Skeletal muscle satellite cell (primary cell): Measurements from ENCODE around the gene FBLN2.

Experiments
- H3K27me3 ChIP-seq: 2 replicates; pipeline ENCODE4 v1.7.0; 2013; ENCODE audit warnings: low read length; ENCODE audit not compliant: control insufficient read depth, insufficient read depth
- H3K36me3 ChIP-seq: 2 replicates; pipeline ENCODE4 v1.7.0; 2013; ENCODE audit warnings: mild to moderate bottlenecking, control low read depth, low read length; ENCODE audit not compliant: insufficient read depth
- H3K4me1 ChIP-seq: 2 replicates; pipeline ENCODE4 v1.7.0; 2013; ENCODE audit warnings: low read length; ENCODE audit not compliant: control insufficient read depth, insufficient read depth
- H3K4me2 ChIP-seq: 2 replicates; pipeline ENCODE4 v1.7.0; 2013; ENCODE audit warnings: mild to moderate bottlenecking, low read length
- H3K4me3 ChIP-seq: 2 replicates; pipeline ENCODE4 v1.7.0; 2013; ENCODE audit warnings: low read length
- H3K9ac ChIP-seq: 2 replicates; pipeline ENCODE4 v1.7.0; 2013; ENCODE audit warnings: mild to moderate bottlenecking, low read depth, low read length, moderate library complexity
- H3K9me3 ChIP-seq: replicated peaks from 2 replicates; pipeline ENCODE4 v1.7.0; 2013; ENCODE audit warnings: mild to moderate bottlenecking, control low read depth, low read length

Gene FBLN2

GRCh38 chr3:13619661-13620230 is 70.8 kb downstream of the FBLN2 start:
- Histone ChIP-seq H3K9me3 (no peaks in the 10 kb centered on the region), H3K4me3 (no peak overlapping the region), H3K36me3 (no peaks in the 10 kb centered on the region), H3K27me3 (no peaks in the 10 kb centered on the region), H3K4me2 (no peak overlapping the region), H3K4me1 (no peaks in the 10 kb centered on the region), H3K9ac (no peak overlapping the region)

DNA sequence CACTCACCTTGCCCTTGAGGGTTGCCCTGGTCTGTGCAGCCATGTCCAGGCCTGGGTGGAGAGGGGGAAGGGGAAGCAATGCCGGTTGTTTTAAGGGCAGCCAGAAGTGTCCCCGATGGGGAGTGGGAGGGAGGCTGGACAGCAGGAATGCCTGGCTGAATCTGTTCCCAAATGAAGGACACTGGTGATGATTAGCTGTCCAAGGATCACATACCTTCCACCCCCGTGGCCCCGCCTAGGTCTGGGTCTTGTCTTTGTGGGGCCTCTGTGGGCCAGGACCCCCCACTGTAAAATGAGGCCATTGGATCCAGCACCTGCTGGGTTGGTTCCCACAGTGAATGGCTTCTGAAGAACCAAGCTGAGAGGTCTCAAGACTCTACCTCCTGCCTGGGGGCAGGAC is 71.4 kb downstream of the FBLN2 start:
- Histone ChIP-seq H3K9me3 (no peaks in the 10 kb centered on the region), H3K4me3 (no peak overlapping the region), H3K36me3 (no peaks in the 10 kb centered on the region), H3K4me1 (no peaks in the 10 kb centered on the region), H3K9ac (no peak overlapping the region), H3K4me2 (no peak overlapping the region), H3K27me3 (no peaks in the 10 kb centered on the region)

- Histone ChIP-seq H3K4me2 (no peak overlapping the region), H3K4me1 (no peaks in the 10 kb centered on the region), H3K36me3 (no peaks in the 10 kb centered on the region), H3K9me3 (no peaks in the 10 kb centered on the region), H3K27me3 (no peaks in the 10 kb centered on the region), H3K9ac (no peak overlapping the region), H3K4me3 (no peak overlapping the region)
These were observed 71.9 kb downstream of the FBLN2 start for GRCh38 chr3:13620776-13621365.

- no peak overlapping the region for H3K4me3 ChIP-seq
These were observed 72.7 kb downstream of the FBLN2 start for GRCh38 chr3:13621381-13622221.

DNA sequence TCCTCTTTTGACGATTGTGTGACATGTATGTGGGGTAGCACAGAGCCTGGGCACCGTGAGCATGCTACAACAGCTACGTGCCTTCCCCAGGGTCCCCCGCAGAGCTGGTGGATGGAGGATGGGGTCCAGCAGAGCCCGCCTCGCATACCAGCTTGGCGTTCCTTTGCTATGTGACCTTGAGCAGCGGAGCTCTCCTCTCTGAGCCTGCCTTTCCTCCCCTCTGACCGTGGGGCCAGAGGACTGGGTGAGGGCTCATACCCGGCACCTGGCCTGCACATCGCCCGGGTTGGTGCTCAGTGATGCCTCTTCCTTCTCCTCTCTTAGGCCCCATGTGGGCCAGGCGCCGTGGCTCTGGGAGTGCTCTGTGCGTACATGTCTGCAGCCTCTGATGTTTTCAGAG is 73.4 kb downstream of the FBLN2 start:
- Histone ChIP-seq H3K36me3 (no peaks in the 10 kb centered on the region), H3K9ac (no peak overlapping the region), H3K4me2 (no peak overlapping the region), H3K27me3 (no peaks in the 10 kb centered on the region), H3K9me3 (no peaks in the 10 kb centered on the region), H3K4me1 (no peaks in the 10 kb centered on the region), H3K4me3 (no peak overlapping the region)

More at GRCh38 chr3:13621381-13622221, 72.7 kb downstream of the FBLN2 start:
- Histone ChIP-seq H3K27me3 (no peaks in the 10 kb centered on the region), H3K9me3 (no peaks in the 10 kb centered on the region), H3K36me3 (no peaks in the 10 kb centered on the region), H3K9ac (no peak overlapping the region), H3K4me2 (no peak overlapping the region), H3K4me1 (no peaks in the 10 kb centered on the region)

- no peaks in the 10 kb centered on the region for H3K36me3 ChIP-seq
- no peaks in the 10 kb centered on the region for H3K9me3 ChIP-seq
- H3K27me3 ChIP-seq: no peaks in the 10 kb centered on the region
- H3K4me1 ChIP-seq: no peaks in the 10 kb centered on the region
- no peak overlapping the region for H3K4me2 ChIP-seq
- H3K9ac ChIP-seq: no peak overlapping the region
- no peak overlapping the region for H3K4me3 ChIP-seq
These were observed 74.3 kb downstream of the FBLN2 start for GRCh38 chr3:13623101-13623654.

GRCh38 chr3:13624021-13624420 is 75.1 kb downstream of the FBLN2 start:
- Histone ChIP-seq H3K4me2 (no peak overlapping the region), H3K9me3 (no peaks in the 10 kb centered on the region), H3K27me3 (no peaks in the 10 kb centered on the region), H3K9ac (no peak overlapping the region), H3K4me3 (no peak overlapping the region), H3K4me1 (no peaks in the 10 kb centered on the region), H3K36me3 (no peaks in the 10 kb centered on the region)

GRCh38 chr3:13624671-13625125 is 75.8 kb downstream of the FBLN2 start:
- H3K36me3 ChIP-seq: no peaks in the 10 kb centered on the region
- no peaks in the 10 kb centered on the region for H3K9me3 ChIP-seq
- no peak overlapping the region for H3K9ac ChIP-seq
- H3K27me3 ChIP-seq: no peaks in the 10 kb centered on the region
- H3K4me3 ChIP-seq: no peak overlapping the region
- H3K4me1 ChIP-seq: no peaks in the 10 kb centered on the region
- no peak overlapping the region for H3K4me2 ChIP-seq

DNA sequence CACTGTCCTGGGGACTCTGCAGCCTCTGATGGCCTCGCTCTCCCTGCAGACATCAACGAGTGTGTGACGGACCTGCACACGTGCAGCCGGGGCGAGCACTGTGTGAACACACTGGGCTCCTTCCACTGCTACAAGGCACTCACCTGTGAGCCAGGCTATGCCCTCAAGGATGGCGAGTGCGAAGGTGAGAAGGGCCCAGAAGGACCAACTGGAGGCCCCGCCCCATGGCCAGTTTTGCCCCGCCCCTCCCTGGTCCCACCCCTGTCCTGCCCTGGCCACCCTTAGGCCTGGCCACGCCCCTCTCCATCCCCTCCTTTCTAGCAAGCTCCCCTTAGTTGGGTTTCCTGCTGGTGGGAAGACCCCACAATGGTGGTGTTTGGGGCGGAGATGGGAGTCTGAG is 77.5 kb downstream of the FBLN2 start:
- Histone ChIP-seq H3K27me3 (no peaks in the 10 kb centered on the region), H3K36me3 (no peaks in the 10 kb centered on the region), H3K9me3 (no peaks in the 10 kb centered on the region), H3K4me2 (no peak overlapping the region), H3K9ac (no peak overlapping the region), H3K4me3 (no peak overlapping the region), H3K4me1 (no peaks in the 10 kb centered on the region)

- Histone ChIP-seq H3K4me2 (no peak overlapping the region), H3K36me3 (no peaks in the 10 kb centered on the region), H3K4me1 (no peaks in the 10 kb centered on the region), H3K9me3 (no peaks in the 10 kb centered on the region), H3K4me3 (no peak overlapping the region), H3K9ac (no peak overlapping the region), H3K27me3 (no peaks in the 10 kb centered on the region)
These were observed 78.1 kb downstream of the FBLN2 start for GRCh38 chr3:13626915-13627460.

DNA sequence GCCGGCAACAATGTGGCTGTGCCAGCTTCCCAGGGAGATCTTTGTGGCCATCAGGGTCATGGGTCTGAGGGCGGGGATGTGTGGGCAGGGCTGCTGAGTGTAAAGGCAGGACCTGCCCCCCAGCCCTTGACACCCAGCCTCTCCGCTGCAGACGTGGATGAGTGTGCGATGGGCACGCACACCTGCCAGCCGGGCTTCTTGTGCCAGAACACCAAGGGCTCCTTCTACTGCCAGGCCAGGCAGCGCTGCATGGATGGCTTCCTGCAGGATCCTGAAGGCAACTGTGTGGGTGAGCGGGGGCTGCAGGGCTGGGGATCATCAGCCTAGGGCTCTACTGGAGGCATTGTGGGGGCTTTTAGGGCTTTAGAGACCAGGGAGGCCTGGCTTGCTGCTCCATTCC is 78.8 kb downstream of the FBLN2 start:
- Histone ChIP-seq H3K9me3 (no peaks in the 10 kb centered on the region), H3K36me3 (no peaks in the 10 kb centered on the region), H3K9ac (no peak overlapping the region), H3K27me3 (no peaks in the 10 kb centered on the region), H3K4me2 (no peak overlapping the region), H3K4me3 (no peak overlapping the region), H3K4me1 (no peaks in the 10 kb centered on the region)
